Measurements from ENCODE around the gene ELP1. TPM values are rescaled to one million over a fixed set of nuclear protein-coding genes. Genes with fewer than 3 reads are reported as not detected.

The ELP1 gene
- total RNA-seq, 1 experiment from 2014 or later: 29.1 TPM

- Histone ChIP-seq H3K4me3 (ENCODE audit: low read depth, low read length) (no peak overlapping the region), H3K9me3 (no peaks in the 10 kb centered on the region), H3K4me1 (peaks cover 12% of the 10 kb centered on the region), H3K27me3 (replicated peaks; ENCODE audit: control insufficient read depth, insufficient read depth, low read length) (no peaks in the 10 kb centered on the region), H3K36me3 (ENCODE audit: control insufficient read depth, insufficient read depth, low read length) (no peaks in the 10 kb centered on the region)
- Mint-ChIP-seq H3K27me3 (ENCODE audit: insufficient read depth, unreplicated experiment) (no peaks in the 10 kb centered on the region), H3K27ac (ENCODE audit: unreplicated experiment) (no peak overlapping the region), H3K9me3 (ENCODE audit: unreplicated experiment) (no peaks in the 10 kb centered on the region), H3K4me3 (ENCODE audit: unreplicated experiment) (no peak overlapping the region), H3K4me1 (ENCODE audit: low read depth, unreplicated experiment) (peaks cover 21% of the 10 kb centered on the region), H3K36me3 (ENCODE audit: insufficient read depth, unreplicated experiment) (peaks cover 8% of the 10 kb centered on the region)
- CTCF ChIA-PET: no interaction called here
- TF ChIP-seq, protein P1, sequence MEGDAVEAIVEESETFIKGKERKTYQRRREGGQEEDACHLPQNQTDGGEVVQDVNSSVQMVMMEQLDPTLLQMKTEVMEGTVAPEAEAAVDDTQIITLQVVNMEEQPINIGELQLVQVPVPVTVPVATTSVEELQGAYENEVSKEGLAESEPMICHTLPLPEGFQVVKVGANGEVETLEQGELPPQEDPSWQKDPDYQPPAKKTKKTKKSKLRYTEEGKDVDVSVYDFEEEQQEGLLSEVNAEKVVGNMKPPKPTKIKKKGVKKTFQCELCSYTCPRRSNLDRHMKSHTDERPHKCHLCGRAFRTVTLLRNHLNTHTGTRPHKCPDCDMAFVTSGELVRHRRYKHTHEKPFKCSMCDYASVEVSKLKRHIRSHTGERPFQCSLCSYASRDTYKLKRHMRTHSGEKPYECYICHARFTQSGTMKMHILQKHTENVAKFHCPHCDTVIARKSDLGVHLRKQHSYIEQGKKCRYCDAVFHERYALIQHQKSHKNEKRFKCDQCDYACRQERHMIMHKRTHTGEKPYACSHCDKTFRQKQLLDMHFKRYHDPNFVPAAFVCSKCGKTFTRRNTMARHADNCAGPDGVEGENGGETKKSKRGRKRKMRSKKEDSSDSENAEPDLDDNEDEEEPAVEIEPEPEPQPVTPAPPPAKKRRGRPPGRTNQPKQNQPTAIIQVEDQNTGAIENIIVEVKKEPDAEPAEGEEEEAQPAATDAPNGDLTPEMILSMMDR (IDR thresholded peaks at IDR 0.05; ENCODE audit: insufficient read depth in 1 of 2, low read depth in 1 of 2, low read length in 1 of 2, severe bottlenecking in 1 of 2, unreplicated experiment in 1 of 2): no peak
- DNase-seq: no peak
- intact Hi-C loops (cut with micrococcal nuclease; ENCODE audit: unreplicated experiment): no loop called here
- no TSS peak for BruUV-seq (replicated peaks)
- POLR2A ChIA-PET: no interaction called here
Observed at GRCh38 chr9:108865037-108865436, 68.9 kb downstream of the ELP1 start.

- H3K27me3 Mint-ChIP-seq (ENCODE audit: insufficient read depth, unreplicated experiment): no peaks in the 10 kb centered on the region
- peaks cover 9% of the 10 kb centered on the region for H3K4me1 ChIP-seq
- no peak for DNase-seq
- H3K27ac Mint-ChIP-seq (ENCODE audit: unreplicated experiment): no peak overlapping the region
- no peak overlapping the region for H3K4me3 ChIP-seq (ENCODE audit: low read depth, low read length)
- no TSS peak for BruUV-seq (replicated peaks)
- ChIA-PET POLR2A (no interaction called here), CTCF (no interaction called here)
- H3K36me3 Mint-ChIP-seq (ENCODE audit: insufficient read depth, unreplicated experiment): peaks cover 7% of the 10 kb centered on the region
- peaks cover 17% of the 10 kb centered on the region for H3K4me1 Mint-ChIP-seq (ENCODE audit: low read depth, unreplicated experiment)
- H3K36me3 ChIP-seq (ENCODE audit: control insufficient read depth, insufficient read depth, low read length): no peaks in the 10 kb centered on the region
- TF ChIP-seq, protein P1 (IDR thresholded peaks at IDR 0.05; ENCODE audit: insufficient read depth in 1 of 2, low read depth in 1 of 2, low read length in 1 of 2, severe bottlenecking in 1 of 2, unreplicated experiment in 1 of 2): no peak
- H3K4me3 Mint-ChIP-seq (ENCODE audit: unreplicated experiment): no peak overlapping the region
- no peaks in the 10 kb centered on the region for H3K27me3 ChIP-seq (replicated peaks; ENCODE audit: control insufficient read depth, insufficient read depth, low read length)
- intact Hi-C loops (cut with micrococcal nuclease; ENCODE audit: unreplicated experiment): no loop called here
- H3K9me3 Mint-ChIP-seq (ENCODE audit: unreplicated experiment): no peaks in the 10 kb centered on the region
- H3K9me3 ChIP-seq: no peaks in the 10 kb centered on the region
Observed at GRCh38 chr9:108864446-108864845, 69.5 kb downstream of the ELP1 start.

DNA sequence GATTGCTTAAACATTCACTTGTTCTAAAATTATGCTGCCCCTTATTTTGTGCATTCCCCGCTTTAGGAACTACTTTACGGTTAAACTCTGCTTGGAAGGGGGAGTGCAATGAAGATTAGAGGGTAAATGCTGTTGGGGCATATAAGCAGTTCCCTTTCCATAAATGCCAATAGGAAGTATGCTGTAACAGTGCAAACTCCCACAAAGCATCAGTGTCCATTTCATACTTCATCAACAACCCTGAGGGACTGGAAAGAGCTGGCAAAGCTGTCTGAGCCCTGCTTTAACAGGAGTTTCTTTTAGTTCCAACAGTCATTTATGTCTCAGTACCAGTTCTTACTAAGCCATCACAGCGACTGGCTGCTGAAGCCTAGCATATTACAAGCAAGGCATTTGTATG, 70.0 kb downstream of the ELP1 start:
- no peak overlapping the region for H3K4me3 ChIP-seq (ENCODE audit: low read depth, low read length)
- ChIA-PET CTCF (no interaction called here), POLR2A (no interaction called here)
- Mint-ChIP-seq H3K27ac (ENCODE audit: unreplicated experiment) (no peak overlapping the region), H3K27me3 (ENCODE audit: insufficient read depth, unreplicated experiment) (no peaks in the 10 kb centered on the region), H3K4me3 (ENCODE audit: unreplicated experiment) (no peak overlapping the region), H3K4me1 (ENCODE audit: low read depth, unreplicated experiment) (peaks cover 12% of the 10 kb centered on the region), H3K9me3 (ENCODE audit: unreplicated experiment) (no peaks in the 10 kb centered on the region), H3K36me3 (ENCODE audit: insufficient read depth, unreplicated experiment) (peaks cover 1% of the 10 kb centered on the region)
- no peaks in the 10 kb centered on the region for H3K9me3 ChIP-seq
- H3K36me3 ChIP-seq (ENCODE audit: control insufficient read depth, insufficient read depth, low read length): no peaks in the 10 kb centered on the region
- BruUV-seq (replicated peaks): no TSS peak
- intact Hi-C loops (cut with micrococcal nuclease; ENCODE audit: unreplicated experiment): no loop called here
- H3K4me1 ChIP-seq: peaks cover 4% of the 10 kb centered on the region
- TF ChIP-seq, protein P1 (IDR thresholded peaks at IDR 0.05; ENCODE audit: insufficient read depth in 1 of 2, low read depth in 1 of 2, low read length in 1 of 2, severe bottlenecking in 1 of 2, unreplicated experiment in 1 of 2): no peak
- no peaks in the 10 kb centered on the region for H3K27me3 ChIP-seq (replicated peaks; ENCODE audit: control insufficient read depth, insufficient read depth, low read length)
- no peak for DNase-seq

All from Caco-2 (cell line).